GM12878 (cell line): ENCODE results near the gene LRP1B. TPM values are rescaled to one million over a fixed set of nuclear protein-coding genes. Genes with fewer than 3 reads are reported as not detected.

Source experiments
- ATAC-seq: fragments of 200-7000 bp; cut with Tn5 transposase; 3 replicates; pipeline ENCODE4 v1.9.1; 2020; ENCODE audit warnings: mild to moderate bottlenecking, moderate library complexity
- BruUV-seq: library from RNA; stranded (reverse); fragments of 400-500 nt; replicated peaks from 2 replicates; lab custom pipeline; 2021; lab: Mats Ljungman, UMichigan
- CTCF ChIA-PET: fragments of 300-600 bp; sonication (Branson Sonifier 250); formaldehyde crosslinking; extraction: SDS; loops from one replicate; lab custom pipeline; 2021; ENCODE audit warnings: inconsistent platforms; lab: Yijun Ruan, JAX
- POLR2A ChIA-PET: fragments of 350-600 bp; formaldehyde crosslinking; extraction: SDS; loops from one replicate; lab custom pipeline; 2021; ENCODE audit warnings: inconsistent platforms; lab: Charles Lee
- RAD21 ChIA-PET: fragments of 300-600 bp; sonication (Branson Sonifier 250); formaldehyde crosslinking; loops from one replicate; lab custom pipeline; 2023; ENCODE audit warnings: antibody characterized with exemption; ENCODE audit not compliant: unreplicated experiment; lab: Charles Lee
- SMC1A ChIA-PET: fragments of 300-600 bp; sonication (Branson Sonifier 250); formaldehyde crosslinking; loops from one replicate; lab custom pipeline; 2023; ENCODE audit not compliant: unreplicated experiment, uncharacterized antibody; lab: Charles Lee
- DNase-seq: peaks from one replicate; pipeline ENCODE4 v3.0.0-alpha.2; 2011; ENCODE audit warnings: low read depth, low spot score
- FAIRE-seq: peaks from 3 replicates; lab custom pipeline; 2011; peaks lifted over from hg19 to GRCh38; lab: Jason Lieb, UNC
- H2AFZ ChIP-seq: 2 replicates; pipeline ENCODE4 v1.6.0; 2011; ENCODE audit warnings: low read depth, low read length, control low read depth; ENCODE audit not compliant: control insufficient read depth
- H3K27ac ChIP-seq: 2 replicates; pipeline ENCODE4 v1.5.1; 2011; ENCODE audit warnings: control low read depth; ENCODE audit not compliant: control insufficient read depth, insufficient read depth
- H3K27me3 ChIP-seq, 2 experiments: replicated peaks in 1 of 2; 2 replicates each; pipeline versions ENCODE4 v1.6.0 to v1.6.1; 2011; ENCODE audit warnings: low read length in 1 of 2; ENCODE audit not compliant: control insufficient read depth in 2 of 2, insufficient read depth in 2 of 2
- H3K36me3 ChIP-seq, 2 experiments: 2 replicates each; pipeline ENCODE4 v1.5.1; 2011; ENCODE audit warnings: low read length in 1 of 2; ENCODE audit not compliant: control insufficient read depth in 2 of 2, insufficient read depth in 2 of 2
- H3K4me1 ChIP-seq: 2 replicates; pipeline ENCODE4 v1.6.1; 2011; ENCODE audit warnings: mild to moderate bottlenecking, low read length, moderate library complexity, mixed read lengths; ENCODE audit not compliant: control insufficient read depth, insufficient read depth
- H3K4me2 ChIP-seq: 2 replicates; pipeline ENCODE4 v1.6.0; 2011; ENCODE audit warnings: control low read depth; ENCODE audit not compliant: control insufficient read depth, insufficient read depth
- H3K4me3 ChIP-seq: fragments of 200-600 bp; sonication (generic); 2 replicates; pipeline ENCODE4 v1.5.1; 2016
- H3K79me2 ChIP-seq: 2 replicates; pipeline ENCODE4 v1.6.0; 2011; ENCODE audit warnings: low read length; ENCODE audit not compliant: control insufficient read depth, insufficient read depth
- H3K9ac ChIP-seq: 2 replicates; pipeline ENCODE4 v1.8.0; 2011; ENCODE audit warnings: low read length, control low read depth, mixed read lengths; ENCODE audit not compliant: control insufficient read depth, insufficient read depth
- H3K9me3 ChIP-seq: replicated peaks from 3 replicates; pipeline ENCODE4 v1.5.1; 2011; ENCODE audit warnings: mild to moderate bottlenecking, low read length; ENCODE audit not compliant: control insufficient read depth, insufficient read depth
- H4K20me1 ChIP-seq: 2 replicates; pipeline ENCODE4 v1.6.0; 2011; ENCODE audit not compliant: control insufficient read depth, insufficient read depth
- BHLHE40 ChIP-seq, 2 experiments: fragments of 450-650 bp in 1 of 2; IDR thresholded peaks; 2 replicates each; pipeline ENCODE4 v1.6.1; 2011 to 2017; ENCODE audit warnings: low read depth in 2 of 2, borderline replicate concordance in 1 of 2, improper control_type of control experiment in 1 of 2, low read length in 1 of 2, mild to moderate bottlenecking in 1 of 2
- IRF4 ChIP-seq: IDR thresholded peaks from 2 replicates; pipeline ENCODE4 v1.6.1; 2011; ENCODE audit warnings: low read depth, low read length
- MEF2B ChIP-seq: fragments of 450-650 bp; IDR thresholded peaks from 2 replicates; pipeline ENCODE4 v1.6.1; 2018; ENCODE audit warnings: mild to moderate bottlenecking, moderate library complexity; ENCODE audit not compliant: partially characterized antibody, poor library complexity, severe bottlenecking
- RUNX3 ChIP-seq: IDR thresholded peaks from 2 replicates; pipeline ENCODE4 v1.6.1; 2012; ENCODE audit warnings: low read length, inconsistent platforms
- SMAD1 ChIP-seq: fragments of 450-650 bp; IDR thresholded peaks from 2 replicates; pipeline ENCODE4 v1.6.1; 2018; ENCODE audit warnings: mild to moderate bottlenecking, low read depth; ENCODE audit not compliant: partially characterized antibody
- SMARCA5 ChIP-seq: fragments of 450-650 bp; IDR thresholded peaks from 2 replicates; pipeline ENCODE4 v1.6.1; 2017; ENCODE audit warnings: mild to moderate bottlenecking
- STAT1 ChIP-seq: fragments of 450-650 bp; conservative IDR thresholded peaks from 2 replicates; pipeline ENCODE4 v1.6.1; 2014; ENCODE audit warnings: antibody characterized with exemption, mild to moderate bottlenecking
- TBL1XR1 ChIP-seq: IDR thresholded peaks from 2 replicates; pipeline ENCODE4 v1.6.1; 2012; ENCODE audit warnings: low read depth, low read length, improper control_type of control experiment
- YBX1 ChIP-seq: fragments of 450-650 bp; IDR thresholded peaks from 2 replicates; pipeline ENCODE4 v1.6.1; 2016; ENCODE audit warnings: antibody characterized with exemption
- ZBTB40 ChIP-seq: fragments of 450-650 bp; IDR thresholded peaks from 2 replicates; pipeline ENCODE4 v1.6.1; 2016; ENCODE audit warnings: mild to moderate bottlenecking, moderate library complexity, borderline replicate concordance
- in situ Hi-C: fragments of 300-500 bp; cut with MboI; formaldehyde crosslinking; loops from 9 replicates; pipeline ENCODE4 v1.14.3; 2018; ENCODE audit warnings: mixed read lengths
- intact Hi-C: fragments of 100-400 bp; cut with micrococcal nuclease; formaldehyde crosslinking; loops from one replicate; pipeline ENCODE4 v1.14.2; 2022; ENCODE audit not compliant: unreplicated experiment
- polyA plus RNA-seq, 11 experiments: library from polyadenylated mRNA; depleted of rRNA in 4 of 11; unstranded in 6 of 11; stranded (reverse) in 5 of 11; fragments of >200 nt; fragmentation: Nextera tagmentation in 4 of 11; fragmentation: Illumina TruSeq in 1 of 11; extraction: Ambion mirVana in 4 of 11; extraction: Trizol in 1 of 11; gene quantifications; 1 replicate in 1 of 11; 2 replicates in 10 of 11; pipeline versions ENCODE4 v1.2.1 to v1.2.3, GENCODE V29; 2011 to 2016; ENCODE audit warnings: inconsistent platforms in 2 of 11, missing spikeins in 2 of 11, low read depth in 1 of 11
- total RNA-seq, 4 experiments: library from RNA; depleted of rRNA in 3 of 4; stranded (reverse); fragments of >200 nt in 3 of 4; fragmentation: Illumina TruSeq in 1 of 4; extraction: Trizol in 1 of 4; gene quantifications; 2 replicates each; pipeline versions ENCODE4 v1.2.1 to v1.2.3, GENCODE V29; 2013 to 2021

Gene LRP1B
- total and polyA plus RNA-seq, 10 of the 15 experiments (the other 5 are each of a cell fraction or from before 2014, with no cell fraction given) = under 0.01 to 0.06 (median 0.03) TPM; not detected in 5

GRCh38 chr2:141075753-141076152 lies 1055.1 kb downstream of the LRP1B start:
- no peak overlapping the region for H3K9ac ChIP-seq
- SMC1A ChIA-PET = no interaction called here
- no peak overlapping the region for H2AFZ ChIP-seq
- TF ChIP-seq RUNX3 (no peak), STAT1 (no peak), SMARCA5 (no peak), IRF4 (no peak), MEF2B (no peak), TBL1XR1 (no peak), ZBTB40 (no peak), SMAD1 (no peak), YBX1 (no peak), BHLHE40 (IDR thresholded peaks at IDR 0.05; ENCODE audit: borderline replicate concordance in 1 of 2, low read depth in 2 of 2, low read length in 1 of 2) (no peak)
- TF ChIP-seq, all 136 proteins: peak for 0
- Histone ChIP-seq H3K27me3 (no peaks in the 10 kb centered on the region), H3K4me2 (no peak overlapping the region), H4K20me1 (no peaks in the 10 kb centered on the region), H3K9me3 (no peaks in the 10 kb centered on the region), H3K36me3 (no peaks in the 10 kb centered on the region), H3K79me2 (no peaks in the 10 kb centered on the region), H3K4me1 (no peaks in the 10 kb centered on the region), H3K4me3 (no peak overlapping the region), H3K27ac (no peak overlapping the region)
- in situ Hi-C loops = no loop called here
- ATAC-seq (no peak), DNase-seq (no peak), FAIRE-seq (no peak)
- ChIA-PET POLR2A (no interaction called here), CTCF (no interaction called here), RAD21 (no interaction called here)
- BruUV-seq = no TSS peak
- intact Hi-C loops = no loop called here
